SK-N-SH (cell line): ENCODE measurements around the gene UTP3. TPM values are rescaled to one million over a fixed set of nuclear protein-coding genes. Genes with fewer than 3 reads are reported as not detected.

Source experiments
- CTCF ChIA-PET: fragments of 300-600, 350-600 bp; formaldehyde crosslinking; extraction: SDS; loops from one replicate; lab custom pipeline; 2021; lab: Yijun Ruan, JAX
- POLR2A ChIA-PET: fragments of 350-600 bp; sonication (Branson Sonifier 250); formaldehyde crosslinking; extraction: SDS; loops from one replicate; lab custom pipeline; 2020; ENCODE audit warnings: antibody characterized with exemption, inconsistent platforms; lab: Yijun Ruan, JAX
- DNase-seq: peaks from one replicate; pipeline ENCODE4 v3.0.0; 2012
- H2AFZ ChIP-seq: fragments of 200-600 bp; sonication (generic); 2 replicates; pipeline ENCODE4 v1.8.1; 2016; ENCODE audit warnings: antibody characterized with exemption, mild to moderate bottlenecking, low read depth
- H3F3A ChIP-seq: fragments of 200-600 bp; sonication (generic); replicated peaks from 2 replicates; pipeline ENCODE3; 2016; ENCODE audit warnings: antibody characterized with exemption, mild to moderate bottlenecking; ENCODE audit not compliant: insufficient read depth
- H3K27ac ChIP-seq, 2 experiments: fragments of 200-500 bp in 1 of 2; fragments of 200-600 bp in 1 of 2; sonication (Bioruptor generic) in 1 of 2; sonication (generic), shearing (Covaris generic) in 1 of 2; 2 replicates each; pipeline versions ENCODE4 v1.5.1 to v1.6.1; 2014 to 2016; ENCODE audit warnings: low read depth in 2 of 2, inconsistent platforms in 1 of 2, low read length in 1 of 2, mild to moderate bottlenecking in 1 of 2, mixed read lengths in 1 of 2
- H3K27me3 ChIP-seq: fragments of 200-600 bp; sonication (generic), shearing (Covaris generic); 2 replicates; pipeline ENCODE4 v1.6.1; 2016; ENCODE audit warnings: mixed run types; ENCODE audit not compliant: insufficient read depth
- H3K36me3 ChIP-seq, 2 experiments: fragments of 200-500 bp in 1 of 2; fragments of 200-600 bp in 1 of 2; sonication (Bioruptor generic) in 1 of 2; sonication (generic) in 1 of 2; replicated peaks in 1 of 2; 2 replicates each; pipeline versions ENCODE3 to v1.5.1; 2014 to 2016; ENCODE audit warnings: low read length in 1 of 2, mild to moderate bottlenecking in 1 of 2; ENCODE audit not compliant: insufficient read depth in 2 of 2, control insufficient read depth in 1 of 2
- H3K4me1 ChIP-seq, 2 experiments: fragments of 200-500 bp in 1 of 2; fragments of 200-600 bp in 1 of 2; sonication (Bioruptor generic) in 1 of 2; sonication (generic), shearing (Covaris generic) in 1 of 2; 2 replicates each; pipeline versions ENCODE4 v1.5.1 to v1.6.1; 2014 to 2016; ENCODE audit warnings: low read depth in 1 of 2, low read length in 1 of 2, mixed run types in 1 of 2; ENCODE audit not compliant: insufficient read depth in 2 of 2, control insufficient read depth in 1 of 2
- H3K4me2 ChIP-seq: fragments of 200-600 bp; sonication (generic), shearing (Covaris generic); 2 replicates; pipeline ENCODE4 v1.6.1; 2017; ENCODE audit warnings: mixed run types
- H3K4me3 ChIP-seq, 2 experiments: fragments of 200-500 bp in 1 of 2; fragments of 200-600 bp in 1 of 2; sonication (Bioruptor generic) in 1 of 2; sonication (generic), shearing (Covaris generic) in 1 of 2; 2 replicates each; pipeline versions ENCODE4 v1.5.1 to v1.8.1; 2014 to 2016; ENCODE audit warnings: low read depth in 2 of 2, inconsistent platforms in 1 of 2, low read length in 1 of 2, mild to moderate bottlenecking in 1 of 2, mixed read lengths in 1 of 2, moderate library complexity in 1 of 2
- H3K79me2 ChIP-seq: fragments of 200-600 bp; sonication (generic); 2 replicates; pipeline ENCODE4 v1.8.1; 2017; ENCODE audit warnings: mild to moderate bottlenecking; ENCODE audit not compliant: insufficient read depth
- H3K9ac ChIP-seq: fragments of 200-600 bp; sonication (generic); 2 replicates; pipeline ENCODE4 v1.6.1; 2017; ENCODE audit warnings: mixed run types
- H3K9me2 ChIP-seq: fragments of 200-600 bp; sonication (generic); 2 replicates; pipeline ENCODE4 v1.6.1; 2017; ENCODE audit warnings: mixed run types
- H3K9me3 ChIP-seq: fragments of 200-600 bp; sonication (generic); 2 replicates; pipeline ENCODE4 v1.6.1; 2017; ENCODE audit warnings: mixed run types, mild to moderate bottlenecking, moderate library complexity
- H4K20me1 ChIP-seq: fragments of 200-600 bp; sonication (generic); 2 replicates; pipeline ENCODE4 v1.6.1; 2017; ENCODE audit warnings: mild to moderate bottlenecking, mixed run types; ENCODE audit not compliant: insufficient read depth
- ELF1 ChIP-seq: IDR thresholded peaks from 2 replicates; pipeline ENCODE4 v1.4.0; 2012
- FOXJ3 ChIP-seq: sonication (generic); formaldehyde crosslinking; IDR thresholded peaks from 2 replicates; pipeline ENCODE4 v1.5.1; 2020; ENCODE audit warnings: mild to moderate bottlenecking, missing genetic modification reagents
- GABPA ChIP-seq: IDR thresholded peaks from 2 replicates; pipeline ENCODE4 v1.4.0; 2012; ENCODE audit warnings: low read depth, mild to moderate bottlenecking
- MEF2A ChIP-seq: IDR thresholded peaks from 2 replicates; pipeline ENCODE4 v1.4.0; 2012; ENCODE audit warnings: low read depth, borderline replicate concordance
- PBX3 ChIP-seq: IDR thresholded peaks from 2 replicates; pipeline ENCODE4; 2012
- POLR2AphosphoS5 ChIP-seq: IDR thresholded peaks from 2 replicates; pipeline ENCODE4 v1.6.1; 2012; ENCODE audit warnings: low read depth, low read length
- RAD21 ChIP-seq: IDR thresholded peaks from 2 replicates; pipeline ENCODE4 v1.6.1; 2012; ENCODE audit warnings: mild to moderate bottlenecking, low read length
- REST ChIP-seq: IDR thresholded peaks from 2 replicates; pipeline ENCODE4 v1.6.1; 2012; ENCODE audit warnings: mild to moderate bottlenecking, low read depth, low read length, moderate library complexity
- RFX5 ChIP-seq: IDR thresholded peaks from 2 replicates; pipeline ENCODE4 v1.6.1; 2012; ENCODE audit warnings: mild to moderate bottlenecking, improper control_type of control experiment, low read length
- SIN3A ChIP-seq: IDR thresholded peaks from 2 replicates; pipeline ENCODE4 v1.6.1; 2012; ENCODE audit warnings: low read depth, mild to moderate bottlenecking, low read length, moderate library complexity, borderline replicate concordance
- SMC3 ChIP-seq: IDR thresholded peaks from 2 replicates; pipeline ENCODE4 v1.6.1; 2012; ENCODE audit warnings: low read depth, low read length, improper control_type of control experiment
- TEAD4 ChIP-seq: IDR thresholded peaks from 2 replicates; pipeline ENCODE4 v1.4.0; 2012; ENCODE audit warnings: mild to moderate bottlenecking, borderline replicate concordance; ENCODE audit not compliant: insufficient read depth
- USF1 ChIP-seq: IDR thresholded peaks from 2 replicates; pipeline ENCODE4 v1.4.0; 2012; ENCODE audit warnings: low read depth, borderline replicate concordance
- YY1 ChIP-seq: IDR thresholded peaks from 2 replicates; pipeline ENCODE4 v1.4.0; 2012; ENCODE audit warnings: low read depth, mild to moderate bottlenecking
- WGBS: methylation state at CpG from one replicate; pipeline ENCODE4 v1.1.6; 2017; ENCODE audit warnings: low lambda C conversion rate; 5-methylcytosine and 5-hydroxymethylcytosine counted together
- polyA plus RNA-seq, 3 experiments: library from polyadenylated mRNA; depleted of rRNA; stranded (reverse); fragments of >200 nt; gene quantifications; 2 replicates each; pipeline ENCODE4 v1.2.3, GENCODE V29; 2012
- TF ChIP-seq, protein P1 (sequence below): IDR thresholded peaks from 2 replicates; pipeline ENCODE4 v1.4.0; 2012; ENCODE audit warnings: low read depth, borderline replicate concordance
- TF ChIP-seq, protein P2 (sequence below): fragments of 150-350 bp; IDR thresholded peaks from 2 replicates; pipeline ENCODE4 v1.6.1; 2017; ENCODE audit warnings: antibody characterized with exemption, low read length, low read depth, borderline replicate concordance
- TF ChIP-seq, protein P3 (sequence below): fragments of 150-350 bp; IDR thresholded peaks from 2 replicates; pipeline ENCODE4 v1.6.1; 2016; ENCODE audit warnings: mild to moderate bottlenecking, low read depth, low read length

UTP3 gene
- polyA plus RNA-seq, 1 of the 3 experiments (the other 2 are of a cell fraction) = 36.9 TPM

GRCh38 chr4:70711599-70711998 is 23.3 kb downstream of the UTP3 start:
- WGBS = 83% methylated on average over 3 of the region's 3 CpGs
- H3K36me3 ChIP-seq = no peaks in the 10 kb centered on the region
- no peak overlapping the region for H3K9ac ChIP-seq
- no peaks in the 10 kb centered on the region for H3K9me3 ChIP-seq
- POLR2A ChIA-PET = no interaction called here
- H3K79me2 ChIP-seq = peaks cover 76% of the 10 kb centered on the region
- no peak overlapping the region for H2AFZ ChIP-seq
- no peak overlapping the region for H3K27ac ChIP-seq
- TF ChIP-seq, protein P1, sequence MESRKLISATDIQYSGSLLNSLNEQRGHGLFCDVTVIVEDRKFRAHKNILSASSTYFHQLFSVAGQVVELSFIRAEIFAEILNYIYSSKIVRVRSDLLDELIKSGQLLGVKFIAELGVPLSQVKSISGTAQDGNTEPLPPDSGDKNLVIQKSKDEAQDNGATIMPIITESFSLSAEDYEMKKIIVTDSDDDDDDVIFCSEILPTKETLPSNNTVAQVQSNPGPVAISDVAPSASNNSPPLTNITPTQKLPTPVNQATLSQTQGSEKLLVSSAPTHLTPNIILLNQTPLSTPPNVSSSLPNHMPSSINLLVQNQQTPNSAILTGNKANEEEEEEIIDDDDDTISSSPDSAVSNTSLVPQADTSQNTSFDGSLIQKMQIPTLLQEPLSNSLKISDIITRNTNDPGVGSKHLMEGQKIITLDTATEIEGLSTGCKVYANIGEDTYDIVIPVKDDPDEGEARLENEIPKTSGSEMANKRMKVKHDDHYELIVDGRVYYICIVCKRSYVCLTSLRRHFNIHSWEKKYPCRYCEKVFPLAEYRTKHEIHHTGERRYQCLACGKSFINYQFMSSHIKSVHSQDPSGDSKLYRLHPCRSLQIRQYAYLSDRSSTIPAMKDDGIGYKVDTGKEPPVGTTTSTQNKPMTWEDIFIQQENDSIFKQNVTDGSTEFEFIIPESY = no peak
- TF ChIP-seq SIN3A (no peak), POLR2AphosphoS5 (no peak), RAD21 (no peak), PBX3 (no peak), FOXJ3 (CRISPR knock-in tag) (no peak), GABPA (no peak), MEF2A (no peak), YY1 (no peak), RFX5 (no peak), SMC3 (no peak), TEAD4 (no peak), USF1 (no peak), ELF1 (no peak), REST (no peak)
- TF ChIP-seq, protein P2, sequence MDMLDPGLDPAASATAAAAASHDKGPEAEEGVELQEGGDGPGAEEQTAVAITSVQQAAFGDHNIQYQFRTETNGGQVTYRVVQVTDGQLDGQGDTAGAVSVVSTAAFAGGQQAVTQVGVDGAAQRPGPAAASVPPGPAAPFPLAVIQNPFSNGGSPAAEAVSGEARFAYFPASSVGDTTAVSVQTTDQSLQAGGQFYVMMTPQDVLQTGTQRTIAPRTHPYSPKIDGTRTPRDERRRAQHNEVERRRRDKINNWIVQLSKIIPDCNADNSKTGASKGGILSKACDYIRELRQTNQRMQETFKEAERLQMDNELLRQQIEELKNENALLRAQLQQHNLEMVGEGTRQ = no peak
- TF ChIP-seq, protein P3, sequence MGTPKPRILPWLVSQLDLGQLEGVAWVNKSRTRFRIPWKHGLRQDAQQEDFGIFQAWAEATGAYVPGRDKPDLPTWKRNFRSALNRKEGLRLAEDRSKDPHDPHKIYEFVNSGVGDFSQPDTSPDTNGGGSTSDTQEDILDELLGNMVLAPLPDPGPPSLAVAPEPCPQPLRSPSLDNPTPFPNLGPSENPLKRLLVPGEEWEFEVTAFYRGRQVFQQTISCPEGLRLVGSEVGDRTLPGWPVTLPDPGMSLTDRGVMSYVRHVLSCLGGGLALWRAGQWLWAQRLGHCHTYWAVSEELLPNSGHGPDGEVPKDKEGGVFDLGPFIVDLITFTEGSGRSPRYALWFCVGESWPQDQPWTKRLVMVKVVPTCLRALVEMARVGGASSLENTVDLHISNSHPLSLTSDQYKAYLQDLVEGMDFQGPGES = no peak
- no peak overlapping the region for H3K4me3 ChIP-seq
- CTCF ChIA-PET = no interaction called here
- H3K4me1 ChIP-seq = peaks cover 0 to 2% of the 10 kb centered on the region in 2 experiments; a peak in 2 of 4 replicates
- no peak for DNase-seq
- H4K20me1 ChIP-seq = no peaks in the 10 kb centered on the region
- H3K27me3 ChIP-seq = no peaks in the 10 kb centered on the region
- H3K9me2 ChIP-seq = no peaks in the 10 kb centered on the region
- no peaks in the 10 kb centered on the region for H3F3A ChIP-seq
- H3K4me2 ChIP-seq = no peak overlapping the region
